HL-60/S4 treated with phorbol 12-myristate 13-acetate at 8.2 ng/mL for 4 days and 3 days (cell line): ENCODE measurements around the gene DOLPP1.

Experiments used
- in situ Hi-C: fragments of 300-500 bp; cut with MboI; formaldehyde crosslinking; loops from 2 replicates; pipeline ENCODE4 v1.15.0; 2022; ENCODE audit warnings: low sequenced_read_pairs

DOLPP1 gene

GRCh38 chr9:129093602-129094386 lies 12.9 kb downstream of the DOLPP1 start:
- in situ Hi-C loops, result no loop called here

- in situ Hi-C loops, result no loop called here
Measured at GRCh38 chr9:129094387-129095169, 13.7 kb downstream of the DOLPP1 start.

GRCh38 chr9:129095170-129095667 lies 14.3 kb downstream of the DOLPP1 start:
- in situ Hi-C loops, result no loop called here

- in situ Hi-C loops, result no loop called here
Measured at GRCh38 chr9:129095908-129096307, 15.0 kb downstream of the DOLPP1 start.

GRCh38 chr9:129097671-129098306 lies 16.9 kb downstream of the DOLPP1 start:
- in situ Hi-C loops, result no loop called here

- in situ Hi-C loops, result no loop called here
Measured at GRCh38 chr9:129098328-129098727, 17.4 kb downstream of the DOLPP1 start.

GRCh38 chr9:129100383-129101169 lies 19.7 kb downstream of the DOLPP1 start:
- in situ Hi-C loops, result no loop called here

- in situ Hi-C loops, result no loop called here
Measured at GRCh38 chr9:129101279-129101678, 20.4 kb downstream of the DOLPP1 start.

- in situ Hi-C loops, result no loop called here
Measured at GRCh38 chr9:129102095-129102525, 21.2 kb downstream of the DOLPP1 start.

- in situ Hi-C loops, result no loop called here
Measured at GRCh38 chr9:129102791-129103594, 22.1 kb downstream of the DOLPP1 start.

GRCh38 chr9:129103595-129103965 lies 22.7 kb downstream of the DOLPP1 start:
- in situ Hi-C loops, result no loop called here

GRCh38 chr9:129104051-129104450 lies 23.1 kb downstream of the DOLPP1 start:
- in situ Hi-C loops, result no loop called here

GRCh38 chr9:129105857-129106694 lies 25.2 kb downstream of the DOLPP1 start:
- in situ Hi-C loops, result no loop called here

GRCh38 chr9:129107651-129108050 lies 26.7 kb downstream of the DOLPP1 start:
- in situ Hi-C loops, result no loop called here

GRCh38 chr9:129108083-129108804 lies 27.3 kb downstream of the DOLPP1 start:
- in situ Hi-C loops, result no loop called here

GRCh38 chr9:129108805-129109536 lies 28.1 kb downstream of the DOLPP1 start:
- in situ Hi-C loops, result no loop called here

GRCh38 chr9:129109537-129109903 lies 28.6 kb downstream of the DOLPP1 start:
- in situ Hi-C loops, result no loop called here
